Measurements from ENCODE around the gene NDUFAF2.

Gene NDUFAF2

GRCh38 chr5:61123145-61123544, 178.1 kb downstream of the NDUFAF2 start:
- DNase-seq (ENCODE audit: low spot score): no peak

GRCh38 chr5:61130289-61130688, 185.3 kb downstream of the NDUFAF2 start:
- DNase-seq (ENCODE audit: low spot score): no peak

GRCh38 chr5:61132559-61132958, 187.6 kb downstream of the NDUFAF2 start:
- no peak for DNase-seq (ENCODE audit: low spot score)

- DNase-seq (ENCODE audit: low spot score): no peak
These were observed 192.8 kb downstream of the NDUFAF2 start for GRCh38 chr5:61137835-61138234.

- no peak for DNase-seq (ENCODE audit: low spot score)
These were observed 194.3 kb downstream of the NDUFAF2 start for GRCh38 chr5:61139094-61139873.

GRCh38 chr5:61139931-61140330, 194.9 kb downstream of the NDUFAF2 start:
- no peak for DNase-seq (ENCODE audit: low spot score)

- DNase-seq (ENCODE audit: low spot score): no peak
These were observed 196.8 kb downstream of the NDUFAF2 start for GRCh38 chr5:61141801-61142200.

- no peak for DNase-seq (ENCODE audit: low spot score)
These were observed 197.4 kb downstream of the NDUFAF2 start for GRCh38 chr5:61142391-61142790.

GRCh38 chr5:61142811-61143210, 197.8 kb downstream of the NDUFAF2 start:
- no peak for DNase-seq (ENCODE audit: low spot score)

- no peak for DNase-seq (ENCODE audit: low spot score)
These were observed 203.5 kb downstream of the NDUFAF2 start for GRCh38 chr5:61148515-61148914.

GRCh38 chr5:61151893-61152292, 206.9 kb downstream of the NDUFAF2 start:
- no peak for DNase-seq (ENCODE audit: low spot score)

GRCh38 chr5:61159070-61159469, 214.1 kb downstream of the NDUFAF2 start:
- DNase-seq (ENCODE audit: low spot score): no peak

- no peak for DNase-seq (ENCODE audit: low spot score)
These were observed 214.8 kb downstream of the NDUFAF2 start for GRCh38 chr5:61159836-61160235.

- DNase-seq (ENCODE audit: low spot score): no peak
These were observed 215.5 kb downstream of the NDUFAF2 start for GRCh38 chr5:61160497-61160896.

GRCh38 chr5:61162010-61162831, 217.2 kb downstream of the NDUFAF2 start, which contains the start of gene SMIM15:
Gene SMIM15, minus strand, starts transcription at chr5:61162468. Its CDS starts 2,297 bp downstream, at chr5:61160171.
- peak; percentile 89 for DNase-seq (ENCODE audit: low spot score)

GRCh38 chr5:61162832-61163567, 218.0 kb downstream of the NDUFAF2 start:
- DNase-seq (ENCODE audit: low spot score): no peak

GRCh38 chr5:61163905-61164304, 218.9 kb downstream of the NDUFAF2 start:
- no peak for DNase-seq (ENCODE audit: low spot score)

GRCh38 chr5:61167382-61167781, 222.4 kb downstream of the NDUFAF2 start:
- no peak for DNase-seq (ENCODE audit: low spot score)

- DNase-seq (ENCODE audit: low spot score): no peak
These were observed 223.9 kb downstream of the NDUFAF2 start for GRCh38 chr5:61168951-61169350.

- no peak for DNase-seq (ENCODE audit: low spot score)
These were observed 226.5 kb downstream of the NDUFAF2 start for GRCh38 chr5:61171479-61171878.

GRCh38 chr5:61176631-61177030, 231.6 kb downstream of the NDUFAF2 start:
- no peak for DNase-seq (ENCODE audit: low spot score)

GRCh38 chr5:61177070-61177469, 232.1 kb downstream of the NDUFAF2 start:
- DNase-seq (ENCODE audit: low spot score): no peak
